HG03520 (cell line): ENCODE measurements around the gene PDE3B.
"Not testable (repeated sequence)": the region's sequence is repeated elsewhere in the genome, so short reads cannot be mapped to it uniquely, and the experiment has no call there.

Experiments used
- ATAC-seq: cut with Tn5 transposase; IDR thresholded peaks from one replicate; pipeline ENCODE4 v1.9.1; 2021; ENCODE audit warnings: mild to moderate bottlenecking, moderate library complexity; ENCODE audit not compliant: unreplicated experiment

Gene PDE3B

GRCh38 chr11:14789879-14790484 lies 146.4 kb downstream of the PDE3B start:
- no peak for ATAC-seq

DNA sequence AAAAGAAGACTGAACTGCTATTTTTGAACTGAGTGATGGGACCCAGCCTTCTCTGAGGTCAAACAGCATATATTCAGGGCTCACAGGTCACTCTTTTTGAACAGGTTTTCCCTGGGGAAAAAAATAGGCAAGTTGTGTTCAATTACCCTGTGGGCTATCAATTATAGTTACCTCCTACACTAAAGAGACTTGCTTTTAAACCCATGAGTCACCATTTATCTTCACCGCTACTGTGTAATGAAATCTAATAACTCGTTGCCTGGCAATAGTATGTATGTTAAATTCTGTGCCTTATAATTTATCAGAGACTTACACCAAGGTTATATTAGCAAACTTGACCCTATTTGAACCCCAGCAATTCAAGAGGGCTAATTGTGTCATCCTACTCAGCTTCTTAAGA lies 149.9 kb downstream of the PDE3B start:
- no peak for ATAC-seq

DNA sequence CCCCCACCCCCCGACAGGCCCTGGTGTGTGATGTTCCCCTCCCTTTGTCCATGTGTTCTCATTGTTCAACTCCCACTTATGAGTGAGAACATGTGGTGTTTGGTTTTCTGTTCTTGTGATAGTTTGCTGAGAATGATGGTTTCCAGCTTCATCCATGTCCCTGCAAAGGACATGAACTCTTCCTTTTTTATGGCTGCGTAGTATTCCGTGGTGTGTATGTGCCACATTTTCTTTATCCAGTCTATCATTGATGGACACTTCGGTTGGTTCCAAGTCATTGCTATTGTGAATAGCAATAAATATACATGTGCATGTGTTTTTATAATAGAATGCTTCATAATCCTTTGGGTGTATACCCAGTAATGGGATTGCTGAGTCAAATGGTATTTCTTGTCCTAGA lies 152.4 kb downstream of the PDE3B start:
- ATAC-seq: not testable (repeated sequence)

DNA sequence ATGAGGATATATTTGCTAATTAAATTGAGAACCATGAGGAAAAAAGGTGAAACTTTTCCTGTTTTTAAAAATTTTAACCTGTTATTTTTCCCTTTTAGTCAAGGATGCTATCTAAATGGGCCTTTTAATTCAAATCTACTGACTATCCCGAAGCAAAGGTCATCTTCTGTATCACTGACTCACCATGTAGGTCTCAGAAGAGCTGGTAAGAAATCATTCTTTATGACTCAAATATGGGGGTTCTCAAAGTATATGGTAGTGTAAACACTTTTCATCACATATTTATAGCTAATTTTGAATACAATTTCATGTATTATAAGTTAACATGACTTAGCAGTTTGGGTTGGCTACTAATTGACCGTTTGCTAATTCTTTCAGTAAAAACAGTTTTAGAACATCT lies 160.2 kb downstream of the PDE3B start:
- no peak for ATAC-seq

DNA sequence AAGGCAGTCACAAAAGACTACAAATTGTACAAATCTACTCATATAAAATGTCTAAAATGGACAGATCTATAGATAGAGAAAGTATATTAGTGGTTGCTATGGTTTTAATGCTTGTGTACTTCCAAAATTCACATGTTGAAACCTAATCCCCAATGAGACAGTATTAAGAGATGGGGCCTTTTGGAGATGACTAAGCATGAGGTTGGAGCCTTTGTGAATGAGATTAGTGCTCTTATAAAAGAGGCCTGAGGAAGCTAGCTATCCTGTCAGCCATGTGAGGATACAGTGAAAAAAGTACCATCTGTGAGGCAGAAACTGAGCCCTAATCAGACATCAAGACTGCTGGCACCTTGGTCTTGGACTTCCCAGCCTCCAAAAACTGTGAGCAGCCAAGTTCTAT lies 165.9 kb downstream of the PDE3B start:
- ATAC-seq: no peak

DNA sequence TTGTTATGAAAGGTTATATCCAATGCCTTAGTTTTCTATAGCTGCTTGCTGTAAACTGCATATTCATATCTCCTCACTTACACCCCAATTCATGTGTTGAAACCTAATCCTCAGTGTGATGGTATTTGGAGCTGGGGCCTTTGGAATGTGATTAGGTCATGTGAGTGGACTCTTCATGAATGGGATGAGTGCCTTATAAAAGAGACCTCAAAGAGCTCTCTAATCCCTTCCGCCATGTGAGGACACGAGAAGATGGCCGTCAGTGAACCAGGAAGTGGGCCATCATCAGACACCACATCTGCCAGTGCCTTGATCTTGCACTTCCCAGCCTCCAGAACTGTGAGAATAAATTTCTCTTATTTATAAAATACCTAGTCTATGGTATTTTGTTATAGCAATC lies 169.2 kb downstream of the PDE3B start:
- no peak for ATAC-seq

- ATAC-seq: no peak
Observed at GRCh38 chr11:14813516-14813915, 169.9 kb downstream of the PDE3B start.

- no peak for ATAC-seq
Observed at GRCh38 chr11:14818779-14819178, 175.2 kb downstream of the PDE3B start.

DNA sequence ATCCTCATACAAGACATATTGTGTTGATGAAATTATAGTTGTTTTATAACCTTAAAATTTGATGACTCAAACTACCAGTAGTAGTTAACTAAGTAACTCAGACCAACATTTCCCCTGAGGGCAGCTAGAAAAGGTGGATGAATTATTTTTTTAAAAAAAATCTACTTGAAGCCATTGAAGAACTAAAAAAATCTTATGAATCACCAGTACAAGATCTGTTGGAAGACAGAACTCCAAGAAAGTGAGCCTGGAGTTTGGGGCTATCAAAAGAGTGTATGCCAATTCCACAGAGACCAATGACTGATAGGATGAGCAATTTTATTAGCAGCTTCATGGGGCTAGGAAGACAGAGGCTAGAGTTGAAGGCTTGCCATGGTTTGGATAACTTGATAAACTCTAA lies 176.0 kb downstream of the PDE3B start:
- ATAC-seq: no peak

GRCh38 chr11:14821031-14821430 lies 177.4 kb downstream of the PDE3B start:
- ATAC-seq: no peak

DNA sequence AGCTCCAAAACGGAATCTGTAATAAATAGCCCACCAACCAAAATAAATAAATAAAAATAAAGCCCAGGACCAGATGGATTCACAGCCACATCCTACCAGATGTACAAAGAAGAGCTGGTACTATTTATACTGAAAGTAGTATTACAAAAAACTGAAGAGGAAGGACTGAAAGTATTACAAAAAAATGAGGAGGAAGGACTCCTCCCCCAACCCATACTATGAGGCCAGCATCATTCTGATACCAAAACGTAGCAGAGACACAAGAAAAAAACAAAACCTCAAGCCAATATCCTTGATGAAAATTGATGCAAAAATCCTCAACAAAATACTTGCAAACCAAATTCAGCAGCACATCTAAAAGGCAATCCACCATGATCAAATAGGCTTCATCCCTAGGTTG lies 183.0 kb downstream of the PDE3B start:
- no peak for ATAC-seq

GRCh38 chr11:14835496-14836492 lies 192.2 kb downstream of the PDE3B start:
- no peak for ATAC-seq

DNA sequence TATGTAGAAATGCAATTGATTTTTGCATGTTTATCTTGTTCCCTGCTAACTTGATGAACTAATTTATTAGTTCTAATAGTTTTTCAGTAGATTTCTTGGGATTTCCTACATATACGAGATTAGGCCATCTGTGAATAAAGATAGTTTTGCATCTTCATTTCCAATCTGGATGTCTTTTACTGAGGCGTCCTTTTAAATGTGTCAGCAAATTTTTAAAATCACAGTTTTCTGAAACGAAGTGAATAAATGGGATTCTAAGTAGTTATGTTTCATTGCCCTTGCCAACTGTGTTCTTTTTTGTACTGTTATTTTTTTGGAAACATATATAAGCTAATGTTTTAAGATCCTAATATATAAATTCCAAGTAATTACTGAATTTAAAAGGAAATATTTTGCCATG lies 198.4 kb downstream of the PDE3B start:
- no peak for ATAC-seq

GRCh38 chr11:14852571-14853177 lies 209.1 kb downstream of the PDE3B start:
- no peak for ATAC-seq

DNA sequence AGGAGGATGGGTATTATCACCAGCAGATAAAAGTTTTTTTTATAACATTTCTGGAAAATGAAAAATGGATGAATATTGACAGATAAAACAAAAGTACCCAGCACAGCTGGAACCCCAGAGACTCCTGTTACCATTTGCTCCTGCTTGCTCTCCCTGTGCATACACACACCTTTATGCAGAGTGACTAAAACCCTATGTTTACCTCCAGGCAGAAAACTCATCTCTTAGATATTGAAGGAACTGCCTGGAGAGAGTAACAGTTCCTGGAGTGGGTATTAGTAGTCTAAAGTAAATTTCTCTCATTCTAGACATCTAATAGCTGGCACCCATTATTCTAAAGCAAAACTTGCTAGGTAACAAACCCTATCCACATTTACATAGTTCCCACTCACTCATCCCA lies 210.5 kb downstream of the PDE3B start:
- ATAC-seq: no peak

GRCh38 chr11:14855890-14856289 lies 212.3 kb downstream of the PDE3B start:
- ATAC-seq: no peak

DNA sequence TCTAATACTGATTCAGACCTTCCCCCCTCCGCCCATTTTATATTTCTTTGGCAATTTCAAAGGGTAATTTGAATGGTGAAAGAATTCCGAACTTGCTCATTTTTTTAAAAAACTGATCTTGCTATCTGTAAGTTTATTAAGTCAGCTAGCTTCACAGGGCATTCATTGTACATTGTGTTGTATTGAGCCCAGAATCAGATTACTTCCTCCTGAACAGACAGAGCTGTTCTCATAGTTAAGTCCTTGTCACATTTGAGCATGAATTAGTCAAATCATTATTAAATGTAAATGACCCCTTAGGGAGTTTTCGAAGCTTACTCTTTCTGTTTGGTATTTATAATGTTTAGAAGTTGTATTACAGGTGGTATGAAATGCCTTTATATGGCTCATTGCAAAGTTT lies 214.0 kb downstream of the PDE3B start:
- no peak for ATAC-seq

- no peak for ATAC-seq
Observed at GRCh38 chr11:14858404-14858803, 214.8 kb downstream of the PDE3B start.

- ATAC-seq: no peak
Observed at GRCh38 chr11:14860511-14860910, 216.9 kb downstream of the PDE3B start.

DNA sequence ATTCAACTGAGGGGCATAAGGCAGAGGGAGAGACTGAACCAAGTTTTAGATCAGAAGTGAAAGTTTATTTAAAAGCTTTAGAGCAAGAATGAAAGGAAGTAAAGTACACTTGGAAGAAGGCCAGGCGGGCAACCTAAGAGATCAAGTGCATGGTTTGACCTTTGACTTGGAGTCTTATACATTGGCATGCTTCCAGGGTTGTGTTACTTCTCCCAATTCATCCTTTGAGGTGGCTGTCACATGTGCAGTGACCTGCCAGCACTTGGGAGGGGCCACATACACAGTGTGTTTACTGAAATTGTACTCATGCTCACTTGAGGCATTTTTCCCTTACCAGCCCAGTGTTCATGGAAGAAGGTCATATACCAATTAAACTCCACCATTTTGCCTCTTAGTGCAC lies 218.1 kb downstream of the PDE3B start:
- ATAC-seq: no peak

- ATAC-seq: not testable (repeated sequence)
Observed at GRCh38 chr11:14863775-14864174, 220.2 kb downstream of the PDE3B start.

DNA sequence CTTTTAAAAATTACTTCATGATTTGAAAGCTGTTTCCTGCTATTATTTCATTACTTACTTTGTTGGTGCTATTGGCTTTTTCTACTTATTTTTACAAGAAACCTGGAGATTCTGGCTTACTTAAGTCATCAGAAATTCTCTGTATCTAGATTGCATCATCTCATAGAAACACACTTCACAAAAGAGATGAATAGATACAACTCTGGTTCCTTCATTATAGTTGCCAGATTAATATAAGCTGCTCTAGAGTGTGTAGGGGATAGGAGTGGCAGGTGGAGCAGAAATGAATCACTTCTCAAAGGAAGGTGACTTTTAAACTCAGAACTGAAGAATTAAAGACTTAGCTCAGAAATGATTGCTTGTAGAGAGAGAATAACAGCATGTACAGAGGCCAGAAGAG lies 228.4 kb downstream of the PDE3B start:
- no peak for ATAC-seq
